Effector memory CD4-positive, alpha-beta T cell (primary cell): ENCODE results near the gene GJA8.
"Not testable (repeated sequence)": the region's sequence is repeated elsewhere in the genome, so short reads cannot be mapped to it uniquely, and the experiment has no call there.

Experiments
- DNase-seq, 3 donors: peaks; one replicate each; pipeline ENCODE4 v3.0.0-alpha.2; 2020
- H3K27ac ChIP-seq: 2 replicates; pipeline ENCODE4 v1.7.0; 2013; ENCODE audit warnings: mild to moderate bottlenecking, low read length, moderate library complexity; ENCODE audit not compliant: insufficient read depth, poor library complexity, severe bottlenecking
- H3K27me3 ChIP-seq: replicated peaks from 2 replicates; pipeline ENCODE4 v1.7.0; 2013; ENCODE audit warnings: mild to moderate bottlenecking, low read length; ENCODE audit not compliant: insufficient read depth, control insufficient read depth, poor library complexity, severe bottlenecking
- H3K36me3 ChIP-seq: 2 replicates; pipeline ENCODE4 v1.7.0; 2013; ENCODE audit warnings: mild to moderate bottlenecking, low read length, moderate library complexity; ENCODE audit not compliant: control insufficient read depth, insufficient read depth
- H3K4me1 ChIP-seq: 2 replicates; pipeline ENCODE4 v1.7.0; 2013; ENCODE audit warnings: low read length, mild to moderate bottlenecking; ENCODE audit not compliant: control insufficient read depth, insufficient read depth, poor library complexity, severe bottlenecking
- H3K4me3 ChIP-seq: 2 replicates; pipeline ENCODE4 v1.7.0; 2013; ENCODE audit warnings: low read length, low read depth, mild to moderate bottlenecking; ENCODE audit not compliant: insufficient read depth, poor library complexity, severe bottlenecking
- H3K9me3 ChIP-seq: 2 replicates; pipeline ENCODE4 v1.7.0; 2013; ENCODE audit warnings: mild to moderate bottlenecking, low read length, moderate library complexity; ENCODE audit not compliant: control insufficient read depth
- total RNA-seq, 3 donors: gene quantifications; one replicate each; lab custom pipeline; 2026; lab: John Stamatoyannopoulos, UW

GJA8 gene
- total RNA-seq, result 0 reads per million in 3 donors

DNA sequence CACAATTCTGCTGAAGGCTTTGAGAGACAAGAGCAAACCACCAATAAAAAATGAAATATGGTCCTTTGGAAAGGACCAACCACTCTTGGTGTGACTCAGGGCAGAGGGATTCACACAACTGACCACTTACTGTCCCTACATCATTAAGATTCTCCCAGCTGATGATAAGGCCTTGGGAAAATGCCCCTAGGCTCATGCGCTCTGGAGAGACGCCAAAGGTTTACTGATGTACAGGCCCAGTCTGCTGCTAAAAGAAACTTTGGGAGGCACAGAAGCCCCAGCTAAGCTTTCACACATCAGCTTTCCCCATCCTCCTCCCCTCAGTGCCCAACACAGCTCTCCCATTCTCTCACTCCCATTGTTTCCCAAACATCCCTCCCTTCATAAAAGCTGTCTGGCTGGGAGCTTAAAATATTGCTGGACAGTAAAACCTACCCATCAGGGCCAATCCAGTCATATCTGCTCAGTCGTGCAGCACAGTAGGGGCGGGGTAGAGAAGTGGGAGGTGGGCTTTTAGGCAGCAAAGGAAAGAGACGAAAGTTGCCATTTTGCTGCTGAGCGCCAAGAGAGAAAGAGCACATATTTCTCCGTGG is at the start of gene GJA8:
Gene GJA8 (plus strand): TSS at position 543 of the 593 bp plus-strand sequence. CDS start 5,161 bp downstream, outside the sequence.
- Histone ChIP-seq H3K27me3 (no peaks in the 10 kb centered on the region), H3K36me3 (no peaks in the 10 kb centered on the region), H3K4me3 (no peak within 1 kb of the TSS), H3K4me1 (no peaks in the 10 kb centered on the region), H3K9me3 (no peaks in the 10 kb centered on the region), H3K27ac (no peak within 1 kb of the TSS)
- no peak for DNase-seq

DNA sequence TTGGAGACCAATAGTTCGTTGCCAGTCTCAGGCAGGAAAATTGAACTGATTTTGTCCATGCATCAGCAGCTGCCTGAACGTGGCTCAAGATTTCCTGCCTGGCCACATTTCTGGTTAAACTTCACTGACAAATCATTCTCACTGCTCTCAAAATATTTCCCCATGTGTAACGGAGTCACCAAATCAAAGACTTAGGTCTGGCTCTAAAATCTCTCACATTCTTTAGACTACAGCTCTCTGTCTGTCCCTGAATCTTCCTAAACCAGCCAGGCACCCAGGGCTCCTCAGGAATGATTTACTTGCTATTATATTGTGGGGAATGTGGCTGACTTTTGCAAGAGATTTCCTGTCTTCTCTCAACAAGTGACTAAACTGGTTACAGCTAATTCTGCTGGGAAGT is 49.2 kb upstream of the GJA8 start:
- Histone ChIP-seq H3K27ac (no peak overlapping the region), H3K9me3 (no peaks in the 10 kb centered on the region), H3K4me3 (no peak overlapping the region), H3K4me1 (no peaks in the 10 kb centered on the region), H3K36me3 (no peaks in the 10 kb centered on the region), H3K27me3 (no peaks in the 10 kb centered on the region)
- DNase-seq, result no peak

DNA sequence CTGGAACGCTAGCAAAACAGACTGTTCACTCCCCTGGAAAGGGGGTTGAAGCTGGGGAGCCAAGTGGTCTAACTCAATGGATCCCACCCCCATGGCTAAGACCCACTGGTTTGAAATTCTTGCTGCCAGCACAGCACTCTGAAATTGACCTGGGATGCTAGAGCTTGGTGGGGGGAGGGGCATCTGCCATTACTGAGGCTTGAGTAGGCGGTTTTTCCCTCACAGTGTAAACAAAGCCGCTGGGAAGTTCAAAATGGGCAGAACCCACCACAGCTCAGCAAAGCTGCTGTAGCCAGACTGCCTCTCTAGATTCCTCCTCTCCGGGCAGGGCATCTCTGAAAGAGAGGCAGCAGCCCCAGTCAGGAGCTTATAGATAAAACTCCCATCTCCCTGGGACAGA is 47.6 kb upstream of the GJA8 start:
- H3K4me3 ChIP-seq, H3K4me1 ChIP-seq, H3K27me3 ChIP-seq, DNase-seq, H3K27ac ChIP-seq, H3K9me3 ChIP-seq, H3K36me3 ChIP-seq: not testable (repeated sequence)

DNA sequence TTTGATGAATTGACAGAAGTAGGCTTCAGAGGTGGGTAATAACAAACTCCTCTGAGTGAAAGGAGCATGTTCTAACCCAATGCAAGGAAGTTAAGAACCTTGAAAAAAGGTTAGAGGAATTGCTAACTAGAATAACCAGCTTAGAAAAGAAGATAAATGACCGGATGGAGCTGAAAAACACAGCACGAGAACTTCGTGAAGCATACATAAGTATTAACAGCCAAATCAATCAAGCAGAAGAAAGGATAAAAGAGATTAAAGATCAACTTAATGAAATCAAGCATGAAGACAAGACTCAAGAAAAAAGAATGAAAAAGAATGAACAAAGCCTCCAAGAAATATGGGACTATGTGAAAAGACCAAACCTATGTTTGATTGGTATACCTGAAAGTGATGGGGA is 46.6 kb upstream of the GJA8 start:
- H3K36me3 ChIP-seq, H3K9me3 ChIP-seq, H3K27me3 ChIP-seq, DNase-seq, H3K4me3 ChIP-seq, H3K4me1 ChIP-seq, H3K27ac ChIP-seq: not testable (repeated sequence)

DNA sequence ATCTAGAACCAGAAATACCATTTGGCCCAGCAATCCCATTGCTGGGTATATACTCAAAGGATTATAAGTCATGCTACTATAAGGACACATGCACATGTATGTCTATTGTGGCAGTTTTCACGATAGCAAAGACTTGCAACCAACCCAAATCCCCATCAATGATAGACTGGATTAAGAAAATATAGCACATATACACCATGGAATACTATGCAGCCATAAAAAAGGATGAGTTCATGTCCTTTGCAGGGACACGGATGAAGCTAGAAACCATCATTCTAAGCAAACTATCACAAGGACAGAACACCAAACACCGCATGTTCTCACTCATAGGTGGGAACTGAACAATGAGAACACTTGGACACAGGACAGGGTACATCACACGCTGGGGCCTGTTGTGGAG is 35.4 kb upstream of the GJA8 start:
- H3K4me1 ChIP-seq, H3K27ac ChIP-seq, H3K9me3 ChIP-seq, H3K36me3 ChIP-seq, H3K27me3 ChIP-seq, DNase-seq, H3K4me3 ChIP-seq: not testable (repeated sequence)

DNA sequence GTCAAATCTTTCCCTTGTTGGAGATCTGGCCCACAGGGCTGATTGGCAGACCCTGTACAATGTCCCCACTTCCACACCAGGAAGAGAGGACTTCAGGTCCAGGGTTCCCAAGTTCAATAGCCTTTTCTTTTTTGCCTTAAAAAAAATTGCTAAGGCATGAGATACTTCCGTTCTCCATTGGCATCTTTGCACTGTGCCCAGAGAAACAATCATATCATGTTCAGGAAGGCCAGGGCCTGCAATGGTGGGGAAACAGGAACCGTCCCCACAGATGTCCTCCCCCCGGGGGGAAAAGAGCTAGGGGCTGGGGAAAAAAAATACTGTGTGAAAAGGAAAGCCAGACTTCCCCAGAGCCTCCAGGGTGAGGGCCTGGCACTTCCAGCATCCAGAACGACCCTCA is 24.6 kb upstream of the GJA8 start:
- Histone ChIP-seq H3K4me3 (no peak overlapping the region), H3K27me3 (no peaks in the 10 kb centered on the region), H3K27ac (no peak overlapping the region), H3K36me3 (no peaks in the 10 kb centered on the region), H3K9me3 (no peaks in the 10 kb centered on the region), H3K4me1 (no peaks in the 10 kb centered on the region)
- DNase-seq, result no peak

DNA sequence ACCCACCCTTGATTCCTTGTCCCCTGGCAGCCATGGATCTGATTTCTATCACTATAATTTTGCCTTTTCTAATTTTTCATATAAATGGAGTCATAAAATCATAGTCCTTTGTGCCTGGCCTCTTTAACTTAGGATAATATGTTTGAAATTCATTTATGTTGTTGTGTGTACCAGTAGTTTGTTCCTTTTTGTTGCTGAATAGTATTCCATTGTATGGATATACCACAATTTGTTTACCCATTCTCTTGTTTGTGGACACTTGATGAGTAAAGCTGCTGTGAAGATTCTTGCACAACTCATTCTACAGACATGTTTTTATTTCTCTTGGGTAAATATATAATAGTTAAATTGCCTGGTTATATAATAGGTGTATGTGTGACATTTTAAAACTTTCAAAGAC is 22.7 kb upstream of the GJA8 start:
- H3K36me3 ChIP-seq, result no peaks in the 10 kb centered on the region
- no peak overlapping the region for H3K27ac ChIP-seq
- no peak overlapping the region for H3K4me3 ChIP-seq
- H3K9me3 ChIP-seq, result no peaks in the 10 kb centered on the region
- no peaks in the 10 kb centered on the region for H3K27me3 ChIP-seq
- no peak for DNase-seq
- no peaks in the 10 kb centered on the region for H3K4me1 ChIP-seq

DNA sequence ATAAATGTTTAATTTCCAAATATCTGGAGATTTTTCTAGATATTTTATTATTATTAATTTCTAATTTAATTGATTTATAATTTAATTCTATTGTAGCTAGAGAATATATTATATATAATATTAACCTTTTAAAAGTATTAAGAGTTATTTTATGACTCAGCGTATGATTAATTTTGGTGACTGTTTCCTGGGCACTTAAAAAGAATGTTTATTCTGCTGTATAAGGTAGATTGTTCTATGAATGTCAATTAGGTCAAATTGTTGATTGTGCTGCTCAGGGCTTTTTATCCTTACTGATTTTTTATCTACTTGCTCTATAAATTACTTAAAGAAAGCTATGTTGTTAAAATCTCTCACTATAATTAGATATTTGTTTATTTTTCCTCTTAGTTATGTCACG is 20.1 kb upstream of the GJA8 start:
- H3K4me3 ChIP-seq, result no peak overlapping the region
- no peaks in the 10 kb centered on the region for H3K4me1 ChIP-seq
- H3K9me3 ChIP-seq, result no peaks in the 10 kb centered on the region
- H3K36me3 ChIP-seq, result no peaks in the 10 kb centered on the region
- H3K27ac ChIP-seq, result no peak overlapping the region
- no peaks in the 10 kb centered on the region for H3K27me3 ChIP-seq
- no peak for DNase-seq

DNA sequence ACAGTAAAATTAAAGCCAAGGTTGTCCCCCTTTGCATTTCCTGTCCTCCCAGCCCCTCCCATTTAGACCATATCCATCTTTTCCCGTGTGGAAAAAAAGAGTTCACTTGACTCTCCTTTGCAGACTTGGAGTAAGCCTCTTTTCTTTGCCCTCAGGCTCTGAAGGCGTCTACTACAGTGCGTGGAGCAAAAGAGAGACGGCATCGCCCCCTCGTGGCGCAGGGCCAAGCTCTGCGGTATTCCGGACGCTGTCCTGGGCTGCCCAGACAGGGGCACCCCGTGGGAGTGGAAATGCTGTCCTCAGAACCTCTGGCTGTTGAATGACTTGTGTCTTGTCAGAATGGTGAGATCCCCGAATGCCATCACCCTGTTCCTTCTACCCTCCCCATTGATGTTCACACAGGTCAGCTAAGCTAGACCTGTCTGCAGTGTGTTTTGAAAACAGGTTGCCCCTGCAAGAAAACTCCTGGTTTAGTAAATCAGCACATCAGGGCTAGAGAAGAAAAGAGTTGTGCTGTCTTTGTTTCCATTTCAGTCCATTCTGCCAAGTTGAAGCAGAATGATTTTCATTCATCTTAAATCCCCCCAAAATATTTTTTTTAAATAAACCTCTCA is 12.3 kb upstream of the GJA8 start:
- no peaks in the 10 kb centered on the region for H3K4me1 ChIP-seq
- no peaks in the 10 kb centered on the region for H3K9me3 ChIP-seq
- no peaks in the 10 kb centered on the region for H3K27me3 ChIP-seq
- H3K27ac ChIP-seq, result no peak overlapping the region
- peak; percentile 4 to 35 (median 18) for DNase-seq
- no peak overlapping the region for H3K4me3 ChIP-seq
- no peaks in the 10 kb centered on the region for H3K36me3 ChIP-seq

DNA sequence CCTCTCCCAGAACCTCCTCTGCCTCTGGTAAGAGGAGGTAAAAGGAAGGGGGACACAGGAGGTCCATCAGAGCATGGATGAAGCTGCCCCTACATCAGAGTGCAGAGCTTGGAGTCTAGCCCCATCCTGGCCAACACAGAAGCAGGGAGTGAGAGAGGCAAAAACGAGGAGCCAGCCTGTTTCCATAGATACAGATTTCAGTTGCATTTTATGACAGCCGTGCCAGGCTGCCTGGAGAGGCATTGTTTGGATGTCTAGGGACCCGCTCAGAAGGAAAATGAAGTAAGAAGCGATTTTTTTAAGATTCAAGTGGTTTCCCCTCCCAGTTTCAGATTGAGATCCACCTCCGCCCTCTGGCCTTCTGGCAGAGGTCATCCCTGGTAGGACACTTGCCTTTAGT is 11.5 kb upstream of the GJA8 start:
- Histone ChIP-seq H3K27me3 (no peaks in the 10 kb centered on the region), H3K27ac (no peak overlapping the region), H3K4me1 (no peaks in the 10 kb centered on the region), H3K9me3 (no peaks in the 10 kb centered on the region), H3K4me3 (no peak overlapping the region), H3K36me3 (no peaks in the 10 kb centered on the region)
- DNase-seq, result no peak
